ENCODE measurements around the gene COL16A1.

GRCh38 chr1:31683997-31684396 lies 19.8 kb downstream of the COL16A1 start:
- no peak for TF ChIP-seq CTCF (IDR thresholded peaks at IDR 0.05)
- no peak for TF ChIP-seq POLR2A (IDR thresholded peaks at IDR 0.05)

Data from ovary (tissue), 3 donors.